H1 (cell line): ENCODE results near the gene PEX14. TPM values are rescaled to one million over a fixed set of nuclear protein-coding genes. Genes with fewer than 3 reads are reported as not detected.

Experiments used
- CTCF ChIA-PET: fragments of 300-600 bp; sonication (Branson Sonifier 250); formaldehyde crosslinking; loops from one replicate; lab custom pipeline; 2021; ENCODE audit not compliant: partially characterized antibody; lab: Charles Lee
- POLR2A ChIA-PET: fragments of 300-600 bp; sonication (Branson Sonifier 250); formaldehyde crosslinking; loops from one replicate; lab custom pipeline; 2021; ENCODE audit warnings: inconsistent platforms; ENCODE audit not compliant: partially characterized antibody; lab: Charles Lee
- DNase-seq, 2 experiments: peaks; one replicate each; pipeline versions ENCODE4 v3.0.0 to v3.0.0-alpha.2; 2010 to 2022; ENCODE audit warnings: low spot score in 2 of 2, low read depth in 1 of 2, mixed read lengths in 1 of 2
- FAIRE-seq: peaks from 2 replicates; lab custom pipeline; 2011; peaks lifted over from hg19 to GRCh38; lab: Jason Lieb, UNC
- H2AFZ ChIP-seq: 2 replicates; pipeline ENCODE4 v1.8.1; 2012; ENCODE audit warnings: low read length, inconsistent platforms
- H2AK5ac ChIP-seq: 2 replicates; pipeline ENCODE4 v1.6.1; 2013; ENCODE audit warnings: low read depth, low read length
- H2BK120ac ChIP-seq: replicated peaks from 2 replicates; pipeline ENCODE3; 2013; ENCODE audit warnings: low read depth, low read length, inconsistent platforms
- H2BK12ac ChIP-seq: 2 replicates; pipeline ENCODE4 v1.6.1; 2013; ENCODE audit warnings: low read depth, low read length
- H2BK15ac ChIP-seq: 2 replicates; pipeline ENCODE4 v1.6.1; 2013; ENCODE audit warnings: low read length
- H2BK20ac ChIP-seq: 2 replicates; pipeline ENCODE4 v1.6.1; 2013; ENCODE audit warnings: low read length
- H2BK5ac ChIP-seq: 2 replicates; pipeline ENCODE4 v1.6.1; 2013; ENCODE audit warnings: low read depth, low read length
- H3K14ac ChIP-seq: 2 replicates; pipeline ENCODE4 v1.6.1; 2013; ENCODE audit warnings: inconsistent platforms; ENCODE audit not compliant: insufficient read length
- H3K18ac ChIP-seq: 2 replicates; pipeline ENCODE4 v1.6.1; 2013; ENCODE audit warnings: low read length; ENCODE audit errors: extremely low read depth
- H3K23ac ChIP-seq: 2 replicates; pipeline ENCODE4 v1.6.1; 2013; ENCODE audit warnings: inconsistent platforms; ENCODE audit not compliant: insufficient read length
- H3K23me2 ChIP-seq: 2 replicates; pipeline ENCODE4 v1.6.1; 2013; ENCODE audit warnings: low read depth, low read length
- H3K27ac ChIP-seq: 2 replicates; pipeline ENCODE4 v1.6.1; 2011; ENCODE audit warnings: low read depth, low read length, inconsistent platforms
- H3K27me3 ChIP-seq, 4 experiments: replicated peaks in 1 of 4; 1 replicate in 1 of 4; 2 replicates in 3 of 4; pipeline versions ENCODE4 v1.6.1 to v1.8.1; 2011 to 2013; ENCODE audit warnings: low read length in 3 of 4, mild to moderate bottlenecking in 3 of 4, inconsistent platforms in 2 of 4, mixed read lengths in 2 of 4, moderate library complexity in 1 of 4; ENCODE audit not compliant: control insufficient read depth in 3 of 4, insufficient read depth in 3 of 4; ENCODE audit errors: extremely low read depth in 1 of 4
- H3K36me3 ChIP-seq, 4 experiments: 2 replicates each; pipeline versions ENCODE4 v1.6.1 to v1.8.1; 2011 to 2013; ENCODE audit warnings: mild to moderate bottlenecking in 4 of 4, low read length in 3 of 4, moderate library complexity in 2 of 4, control low read depth in 1 of 4, inconsistent platforms in 1 of 4; ENCODE audit not compliant: insufficient read depth in 4 of 4, control insufficient read depth in 2 of 4
- H3K4ac ChIP-seq: replicated peaks from 2 replicates; pipeline ENCODE3; 2013; ENCODE audit warnings: low read length, low read depth, mixed read lengths, inconsistent platforms; ENCODE audit not compliant: insufficient read length
- H3K4me1 ChIP-seq, 4 experiments: replicated peaks in 1 of 4; 1 replicate in 1 of 4; 2 replicates in 3 of 4; pipeline versions ENCODE4 v1.6.1 to v1.8.1; 2011 to 2013; ENCODE audit warnings: low read length in 3 of 4, inconsistent platforms in 2 of 4, mixed read lengths in 1 of 4; ENCODE audit not compliant: insufficient read depth in 4 of 4, control insufficient read depth in 3 of 4
- H3K4me2 ChIP-seq, 2 experiments: 2 replicates each; pipeline versions ENCODE4 v1.6.1 to v1.8.1; 2011 to 2013; ENCODE audit warnings: low read depth in 2 of 2, low read length in 2 of 2, control low read depth in 1 of 2, inconsistent platforms in 1 of 2, mild to moderate bottlenecking in 1 of 2; ENCODE audit not compliant: insufficient read depth in 1 of 2
- H3K4me3 ChIP-seq, 4 experiments: fragments of 200-600, 300-600 bp in 1 of 4; sonication (generic), shearing (Covaris generic), sonication (Bioruptor Twin) in 1 of 4; 2 replicates each; pipeline versions ENCODE4 v1.5.1 to v1.8.1; 2011 to 2016; ENCODE audit warnings: low read length in 4 of 4, low read depth in 3 of 4, control low read depth in 2 of 4, inconsistent platforms in 2 of 4, mild to moderate bottlenecking in 2 of 4, mixed read lengths in 1 of 4, moderate library complexity in 1 of 4; ENCODE audit not compliant: insufficient read depth in 2 of 4; ENCODE audit errors: extremely low read depth in 1 of 4
- H3K56ac ChIP-seq: replicated peaks from 2 replicates; pipeline ENCODE3; 2013; ENCODE audit warnings: low read depth, mild to moderate bottlenecking, mixed read lengths, low read length, inconsistent platforms; ENCODE audit not compliant: insufficient read length
- H3K79me1 ChIP-seq: 2 replicates; pipeline ENCODE4 v1.6.1; 2013; ENCODE audit warnings: low read depth, low read length, control low read depth
- H3K79me2 ChIP-seq, 2 experiments: 2 replicates each; pipeline versions ENCODE4 v1.6.1 to v1.8.1; 2012 to 2013; ENCODE audit warnings: low read length in 2 of 2, mild to moderate bottlenecking in 2 of 2, inconsistent platforms in 1 of 2; ENCODE audit not compliant: insufficient read depth in 2 of 2, control insufficient read depth in 1 of 2
- H3K9ac ChIP-seq, 4 experiments: replicated peaks in 1 of 4; 1 replicate in 1 of 4; 2 replicates in 3 of 4; pipeline versions ENCODE4 v1.6.1 to v1.8.1; 2011 to 2013; ENCODE audit warnings: low read depth in 3 of 4, low read length in 3 of 4, control low read depth in 2 of 4, mild to moderate bottlenecking in 2 of 4, moderate library complexity in 2 of 4, inconsistent platforms in 1 of 4; ENCODE audit errors: extremely low read depth in 1 of 4
- H3K9me3 ChIP-seq, 2 experiments: 2 replicates each; pipeline versions ENCODE4 v1.6.1 to v1.8.1; 2012 to 2013; ENCODE audit warnings: mild to moderate bottlenecking in 2 of 2, moderate library complexity in 2 of 2, control low read depth in 1 of 2, inconsistent platforms in 1 of 2, low read depth in 1 of 2, low read length in 1 of 2, mixed read lengths in 1 of 2; ENCODE audit not compliant: insufficient read depth in 2 of 2
- H4K20me1 ChIP-seq, 2 experiments: replicated peaks in 1 of 2; 2 replicates each; pipeline versions ENCODE3 to v1.8.1; 2011 to 2013; ENCODE audit warnings: inconsistent platforms in 2 of 2, low read length in 2 of 2, mild to moderate bottlenecking in 1 of 2; ENCODE audit not compliant: insufficient read depth in 2 of 2, control insufficient read depth in 1 of 2
- H4K5ac ChIP-seq: 2 replicates; pipeline ENCODE4 v1.6.1; 2013; ENCODE audit warnings: low read length, low read depth, mixed read lengths, inconsistent platforms; ENCODE audit not compliant: insufficient read length
- H4K8ac ChIP-seq: 2 replicates; pipeline ENCODE4 v1.8.0; 2013; ENCODE audit warnings: mild to moderate bottlenecking, moderate library complexity, low read length, inconsistent platforms; ENCODE audit not compliant: insufficient read depth; ENCODE audit errors: extremely low read depth
- H4K91ac ChIP-seq: replicated peaks from 2 replicates; pipeline ENCODE3; 2013; ENCODE audit warnings: low read length, mixed read lengths, inconsistent platforms; ENCODE audit not compliant: insufficient read length
- ZNF274 ChIP-seq: IDR thresholded peaks from 2 replicates; pipeline ENCODE4 v1.7.0; 2012; ENCODE audit warnings: low read length, borderline replicate concordance; ENCODE audit errors: extremely low read depth
- WGBS, 2 experiments: shearing (Covaris generic) in 1 of 2; methylation state at CpG; one replicate each; pipeline versions ENCODE4 v1.1.6 to v1.1.7; 2013 to 2015; ENCODE audit warnings: low lambda C conversion rate in 2 of 2, mixed read lengths in 2 of 2, inconsistent platforms in 1 of 2, low coverage in 1 of 2, missing lambda C conversion rate in 1 of 2; ENCODE audit not compliant: insufficient replicate concordance in 2 of 2, insufficient coverage in 1 of 2, insufficient read length in 1 of 2; ENCODE audit errors: extremely low coverage in 1 of 2, missing lambda C conversion rate in 1 of 2; 5-methylcytosine and 5-hydroxymethylcytosine counted together
- polyA plus RNA-seq, 7 experiments: library from polyadenylated mRNA; depleted of rRNA in 3 of 7; stranded (reverse) in 5 of 7; unstranded in 2 of 7; fragments of >200 nt in 5 of 7; fragments of 200-250 nt in 2 of 7; gene quantifications; 1 replicate in 5 of 7; 2 replicates in 1 of 7; 4 replicates in 1 of 7; pipeline versions ENCODE4 v1.2.1 to v1.2.3, GENCODE V29; 2011 to 2013; ENCODE audit warnings: missing spikeins in 2 of 7, mixed read lengths in 2 of 7
- total RNA-seq: library from RNA; stranded (reverse); fragmentation: NEBNext Ultra II Directional; extraction: Animal tissue kit (Norgen Biotek cat#: 25700); gene quantifications from 2 replicates; pipeline ENCODE4 v1.2.1, GENCODE V29; 2021
- TF ChIP-seq, protein P1 (sequence below): IDR thresholded peaks from 2 replicates; pipeline ENCODE4 v1.6.1; 2011; ENCODE audit warnings: low read length, improper control_type of control experiment
- TF ChIP-seq, protein P2 (sequence below): IDR thresholded peaks from 2 replicates; pipeline ENCODE4 v1.6.1; 2012; ENCODE audit warnings: inconsistent platforms
- TF ChIP-seq, protein P3 (sequence below), 3 experiments: IDR thresholded peaks; 1 replicate in 2 of 3; 2 replicates in 1 of 3; pipeline versions ENCODE4 v1.5.1 to v1.6.1; 2011; ENCODE audit warnings: low read length in 3 of 3, mild to moderate bottlenecking in 3 of 3, inconsistent platforms in 2 of 3, low read depth in 1 of 3, moderate library complexity in 1 of 3; ENCODE audit not compliant: insufficient read depth in 1 of 3; ENCODE audit errors: control extremely low read depth in 1 of 3
- TF ChIP-seq, protein P4 (sequence below): IDR thresholded peaks from 2 replicates; pipeline ENCODE4 v1.6.1; 2012; ENCODE audit warnings: inconsistent platforms

PEX14 gene
- total and polyA plus RNA-seq, 2 of the 8 experiments (the other 6 are each of a cell fraction or from before 2014, with no cell fraction given): 13.0 to 19.8 TPM

DNA sequence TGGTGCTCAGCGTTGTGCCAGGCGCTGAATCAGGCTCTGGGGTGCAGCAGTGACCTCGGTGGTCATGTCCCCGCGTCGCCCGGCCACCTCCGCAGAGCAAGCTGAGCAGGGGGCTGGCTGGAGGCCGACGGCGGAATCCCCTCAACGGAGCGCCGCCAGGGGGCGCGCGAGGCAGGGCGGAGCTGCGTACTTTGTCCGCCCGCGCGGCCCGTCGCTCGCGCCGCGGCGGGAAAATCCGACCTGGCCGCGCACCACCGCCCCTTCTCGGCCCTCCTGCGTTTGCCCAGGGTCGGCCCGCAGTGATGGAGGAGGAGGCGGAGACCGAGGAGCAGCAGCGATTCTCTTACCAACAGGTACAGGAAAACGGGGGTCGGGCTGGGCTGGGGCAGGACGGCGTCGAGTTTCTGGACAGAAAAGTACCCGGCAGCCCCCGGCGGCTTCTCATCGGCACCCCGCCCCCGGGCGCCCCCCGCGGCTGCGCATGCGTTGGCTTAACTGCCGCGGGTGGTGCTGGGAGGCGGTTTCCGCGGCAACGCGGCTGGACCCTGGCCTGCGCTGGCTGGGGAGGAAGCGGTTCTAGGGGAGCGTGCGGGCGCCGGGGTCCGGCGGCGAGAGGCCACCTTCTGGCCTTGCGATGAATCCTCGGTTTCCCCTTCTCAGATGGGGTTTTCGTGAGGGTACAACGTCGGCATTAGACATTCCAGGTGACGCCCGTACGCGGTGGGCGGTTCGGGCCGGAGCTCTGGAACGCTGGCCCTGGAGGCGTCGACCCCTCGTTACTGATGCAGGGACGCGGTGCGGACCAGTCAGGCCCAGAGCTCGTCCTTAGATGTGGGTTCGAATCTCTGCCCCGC, 44.3 kb upstream of the PEX14 start, which contains the start of gene CENPS:
Gene CENPS (plus strand): TSS at position 218 of the 854 bp plus-strand sequence. CDS start 85 bp downstream, at position 303.
- Histone ChIP-seq H3K4me1 (peaks cover 0 to 5% (median under 1%) of the 10 kb centered on the region in 4 experiments; a peak in 4 of 7 replicates), H2AK5ac (no peak within 1 kb of the TSS; the same call in 1 of the 2 replicates), H2BK120ac (peak within 1 kb of the TSS; percentile 74), H2BK15ac (peak within 1 kb of the TSS; percentile 84), H3K23me2 (peaks cover 9% of the 10 kb centered on the region), H4K20me1 (no peaks in the 10 kb centered on the region), H3K56ac (peak within 1 kb of the TSS; percentile 98), H2AFZ (peak within 1 kb of the TSS; percentile 91), H3K4me2 (peak within 1 kb of the TSS; percentile 55 to 100), H2BK5ac (peak within 1 kb of the TSS; percentile 98), H3K27me3 (no peaks in the 10 kb centered on the region), H3K18ac (peak within 1 kb of the TSS; percentile 99), H3K14ac (no peak within 1 kb of the TSS), H3K9me3 (no peaks in the 10 kb centered on the region), H2BK20ac (no peak within 1 kb of the TSS), H3K36me3 (no peaks in the 10 kb centered on the region), H4K91ac (peak within 1 kb of the TSS; percentile 100), H3K79me1 (no peaks in the 10 kb centered on the region), H3K27ac (peak within 1 kb of the TSS; percentile 96), H3K4me3 (peak within 1 kb of the TSS; percentile 66 to 80 (median 72)), H3K9ac (peak within 1 kb of the TSS; percentile 83 to 94 (median 92)), H3K79me2 (no peaks in the 10 kb centered on the region), H4K5ac (peak within 1 kb of the TSS; percentile 99), H3K4ac (peak within 1 kb of the TSS; percentile 98), H4K8ac (peak within 1 kb of the TSS; percentile 99), H2BK12ac (no peak within 1 kb of the TSS), H3K23ac (no peak within 1 kb of the TSS)
- no peak for FAIRE-seq
- ChIA-PET CTCF (interaction anchor here (0.6 to 10.9 kb wide), 31 partner anchors 10 to 802 kb away, joined by 3 to 132 read pairs (median 4); partner anchors contain the start of gene PGD), POLR2A (interaction anchor here (0.9 to 3.7 kb wide), 15 partner anchors 10 to 77 kb away, joined by 3 to 23 read pairs (median 7); partner anchors contain the start of genes CORT, DFFA and PGD)
- 2% methylated on average over 69 of the region's 95 CpGs; no CpG with 5 or more reads in 1 of the 2 experiments for WGBS, 2 experiments
- peak; percentile 67 to 98 for DNase-seq
- TF ChIP-seq, protein P1, sequence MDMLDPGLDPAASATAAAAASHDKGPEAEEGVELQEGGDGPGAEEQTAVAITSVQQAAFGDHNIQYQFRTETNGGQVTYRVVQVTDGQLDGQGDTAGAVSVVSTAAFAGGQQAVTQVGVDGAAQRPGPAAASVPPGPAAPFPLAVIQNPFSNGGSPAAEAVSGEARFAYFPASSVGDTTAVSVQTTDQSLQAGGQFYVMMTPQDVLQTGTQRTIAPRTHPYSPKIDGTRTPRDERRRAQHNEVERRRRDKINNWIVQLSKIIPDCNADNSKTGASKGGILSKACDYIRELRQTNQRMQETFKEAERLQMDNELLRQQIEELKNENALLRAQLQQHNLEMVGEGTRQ: no peak
- TF ChIP-seq, protein P2, sequence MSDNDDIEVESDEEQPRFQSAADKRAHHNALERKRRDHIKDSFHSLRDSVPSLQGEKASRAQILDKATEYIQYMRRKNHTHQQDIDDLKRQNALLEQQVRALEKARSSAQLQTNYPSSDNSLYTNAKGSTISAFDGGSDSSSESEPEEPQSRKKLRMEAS: peak; percentile 89
- TF ChIP-seq, protein P3, sequence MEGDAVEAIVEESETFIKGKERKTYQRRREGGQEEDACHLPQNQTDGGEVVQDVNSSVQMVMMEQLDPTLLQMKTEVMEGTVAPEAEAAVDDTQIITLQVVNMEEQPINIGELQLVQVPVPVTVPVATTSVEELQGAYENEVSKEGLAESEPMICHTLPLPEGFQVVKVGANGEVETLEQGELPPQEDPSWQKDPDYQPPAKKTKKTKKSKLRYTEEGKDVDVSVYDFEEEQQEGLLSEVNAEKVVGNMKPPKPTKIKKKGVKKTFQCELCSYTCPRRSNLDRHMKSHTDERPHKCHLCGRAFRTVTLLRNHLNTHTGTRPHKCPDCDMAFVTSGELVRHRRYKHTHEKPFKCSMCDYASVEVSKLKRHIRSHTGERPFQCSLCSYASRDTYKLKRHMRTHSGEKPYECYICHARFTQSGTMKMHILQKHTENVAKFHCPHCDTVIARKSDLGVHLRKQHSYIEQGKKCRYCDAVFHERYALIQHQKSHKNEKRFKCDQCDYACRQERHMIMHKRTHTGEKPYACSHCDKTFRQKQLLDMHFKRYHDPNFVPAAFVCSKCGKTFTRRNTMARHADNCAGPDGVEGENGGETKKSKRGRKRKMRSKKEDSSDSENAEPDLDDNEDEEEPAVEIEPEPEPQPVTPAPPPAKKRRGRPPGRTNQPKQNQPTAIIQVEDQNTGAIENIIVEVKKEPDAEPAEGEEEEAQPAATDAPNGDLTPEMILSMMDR (IDR thresholded peaks at IDR 0.05; ENCODE audit: control extremely low read depth in 1 of 3, insufficient read depth in 1 of 3, low read depth in 1 of 3, low read length in 3 of 3): peak; percentile 84 to 92 (median 90)
- no peak for TF ChIP-seq ZNF274
- TF ChIP-seq, protein P4, sequence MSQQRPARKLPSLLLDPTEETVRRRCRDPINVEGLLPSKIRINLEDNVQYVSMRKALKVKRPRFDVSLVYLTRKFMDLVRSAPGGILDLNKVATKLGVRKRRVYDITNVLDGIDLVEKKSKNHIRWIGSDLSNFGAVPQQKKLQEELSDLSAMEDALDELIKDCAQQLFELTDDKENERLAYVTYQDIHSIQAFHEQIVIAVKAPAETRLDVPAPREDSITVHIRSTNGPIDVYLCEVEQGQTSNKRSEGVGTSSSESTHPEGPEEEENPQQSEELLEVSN: peak; percentile 98
